ENCODE measurements around the gene ZNF407.

DNA sequence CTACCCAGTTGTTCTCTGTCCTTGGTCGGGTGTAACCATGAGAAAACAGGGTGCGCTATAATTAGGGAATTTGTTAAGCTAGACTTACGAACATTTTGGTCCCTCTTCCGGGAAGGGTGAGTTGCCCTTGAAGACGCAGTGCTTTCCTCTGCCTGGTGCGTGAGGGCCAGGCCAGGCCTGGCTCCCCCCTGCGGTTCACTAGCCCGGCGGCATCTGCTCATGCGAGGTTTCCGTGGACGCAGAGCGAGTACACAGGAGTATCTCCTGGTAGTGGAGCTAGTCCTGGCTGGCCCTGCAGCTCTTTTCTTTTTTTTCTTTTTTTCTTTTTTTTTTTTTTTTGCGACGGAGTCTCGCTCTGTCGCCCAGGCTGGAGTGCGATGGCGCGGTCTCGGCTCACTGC, 462.5 kb downstream of the ZNF407 start:
- TF ChIP-seq YY1 (IDR thresholded peaks at IDR 0.05; ENCODE audit: low read depth) (no peak), CREB1 (IDR thresholded peaks at IDR 0.05; ENCODE audit: low read depth) (no peak), RAD21 (IDR thresholded peaks at IDR 0.05; ENCODE audit: low read depth) (no peak), FOXM1 (IDR thresholded peaks at IDR 0.05; ENCODE audit: borderline replicate concordance, low read depth) (no peak), EGR1 (IDR thresholded peaks at IDR 0.05) (no peak), TAF1 (IDR thresholded peaks at IDR 0.05; ENCODE audit: low read depth) (no peak), TCF12 (IDR thresholded peaks at IDR 0.05; ENCODE audit: low read depth) (no peak), EP300 (IDR thresholded peaks at IDR 0.05; ENCODE audit: borderline replicate concordance) (no peak), CEBPB (IDR thresholded peaks at IDR 0.05) (no peak), REST (IDR thresholded peaks at IDR 0.05; ENCODE audit: low read depth) (no peak), TEAD4 (IDR thresholded peaks at IDR 0.05) (no peak), ZBTB7A (IDR thresholded peaks at IDR 0.05; ENCODE audit: low read depth) (no peak)
- TF ChIP-seq, protein P1, sequence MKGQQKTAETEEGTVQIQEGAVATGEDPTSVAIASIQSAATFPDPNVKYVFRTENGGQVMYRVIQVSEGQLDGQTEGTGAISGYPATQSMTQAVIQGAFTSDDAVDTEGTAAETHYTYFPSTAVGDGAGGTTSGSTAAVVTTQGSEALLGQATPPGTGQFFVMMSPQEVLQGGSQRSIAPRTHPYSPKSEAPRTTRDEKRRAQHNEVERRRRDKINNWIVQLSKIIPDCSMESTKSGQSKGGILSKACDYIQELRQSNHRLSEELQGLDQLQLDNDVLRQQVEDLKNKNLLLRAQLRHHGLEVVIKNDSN (IDR thresholded peaks at IDR 0.05): no peak
- TF ChIP-seq, protein P2, sequence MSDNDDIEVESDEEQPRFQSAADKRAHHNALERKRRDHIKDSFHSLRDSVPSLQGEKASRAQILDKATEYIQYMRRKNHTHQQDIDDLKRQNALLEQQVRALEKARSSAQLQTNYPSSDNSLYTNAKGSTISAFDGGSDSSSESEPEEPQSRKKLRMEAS (IDR thresholded peaks at IDR 0.05): no peak

Data from Ishikawa (cell line).